Neural cell (in vitro differentiated cells): ENCODE data around the gene KCTD13. TPM values are rescaled to one million over a fixed set of nuclear protein-coding genes. Genes with fewer than 3 reads are reported as not detected.

Source experiments
- H2AFZ ChIP-seq: fragments of 200-600, 300-800 bp; sonication (generic), shearing (Covaris generic); 2 replicates; pipeline ENCODE4 v1.6.0; 2014; ENCODE audit warnings: low read depth, mild to moderate bottlenecking, antibody characterized with exemption, low read length, moderate library complexity
- H3F3A ChIP-seq: fragments of 200-600 bp; shearing (Covaris generic); 2 replicates; pipeline ENCODE4 v1.6.1; 2016; ENCODE audit warnings: mild to moderate bottlenecking, moderate library complexity, mixed read lengths, antibody characterized with exemption, low read length; ENCODE audit not compliant: insufficient read depth, poor library complexity, severe bottlenecking
- H3K27ac ChIP-seq: fragments of 200-600, 300-800 bp; sonication (generic), shearing (Covaris generic); 2 replicates; pipeline ENCODE4 v1.5.1; 2014; ENCODE audit warnings: mild to moderate bottlenecking, low read length, moderate library complexity
- H3K27me3 ChIP-seq: fragments of 300-800, 200-600 bp; sonication (generic), shearing (Covaris generic); 2 replicates; pipeline ENCODE4 v1.6.0; 2014; ENCODE audit warnings: mild to moderate bottlenecking, low read depth, low read length, moderate library complexity; ENCODE audit not compliant: insufficient read depth
- H3K36me3 ChIP-seq: fragments of 300-800, 200-600 bp; sonication (generic), shearing (Covaris generic); 2 replicates; pipeline ENCODE4 v1.5.1; 2014; ENCODE audit warnings: mild to moderate bottlenecking, antibody characterized with exemption, low read length, moderate library complexity; ENCODE audit not compliant: insufficient read depth
- H3K4me2 ChIP-seq: fragments of 300-800, 200-600 bp; sonication (generic), shearing (Covaris generic); 2 replicates; pipeline ENCODE4 v1.6.0; 2014; ENCODE audit warnings: mild to moderate bottlenecking, low read length
- H3K4me3 ChIP-seq: fragments of 300-800, 200-600 bp; sonication (generic), shearing (Covaris generic); 2 replicates; pipeline ENCODE4 v1.5.1; 2014; ENCODE audit warnings: mild to moderate bottlenecking, low read length, moderate library complexity
- H3K79me2 ChIP-seq: fragments of 200-600 bp; shearing (Covaris generic); replicated peaks from 2 replicates; pipeline ENCODE4 v1.6.0; 2014; ENCODE audit warnings: mild to moderate bottlenecking, low read length, moderate library complexity; ENCODE audit not compliant: insufficient read depth
- H3K9ac ChIP-seq: fragments of 300-800, 200-600 bp; sonication (generic), shearing (Covaris generic); 2 replicates; pipeline ENCODE4 v1.6.1; 2016; ENCODE audit warnings: mild to moderate bottlenecking, low read length, mixed read lengths
- H3K9me2 ChIP-seq: fragments of 200-600 bp; shearing (Covaris generic); 2 replicates; pipeline ENCODE4 v1.6.1; 2016; ENCODE audit warnings: mild to moderate bottlenecking, low read length, mixed read lengths; ENCODE audit not compliant: insufficient read depth
- H3K9me3 ChIP-seq: fragments of 200-600, 300-800 bp; sonication (generic), shearing (Covaris generic); 2 replicates; pipeline ENCODE4 v1.6.1; 2016; ENCODE audit warnings: mild to moderate bottlenecking, mixed run types, low read length, moderate library complexity, mixed read lengths
- H4K20me1 ChIP-seq: fragments of 200-600 bp; shearing (Covaris generic); 2 replicates; pipeline ENCODE4 v1.6.1; 2016; ENCODE audit warnings: mild to moderate bottlenecking, mixed run types; ENCODE audit not compliant: insufficient read depth
- EP300 ChIP-seq: fragments of 450-650 bp; conservative IDR thresholded peaks from 2 replicates; pipeline ENCODE4 v1.6.1; 2014; ENCODE audit warnings: antibody characterized with exemption, mild to moderate bottlenecking, moderate library complexity; ENCODE audit not compliant: poor library complexity, severe bottlenecking
- EZH2 ChIP-seq: fragments of 200-600, 300-800 bp; shearing (Covaris generic), sonication (generic); IDR thresholded peaks from 2 replicates; pipeline ENCODE4 v1.6.1; 2014; ENCODE audit warnings: antibody characterized with exemption, low read length, borderline replicate concordance, mild to moderate bottlenecking; ENCODE audit not compliant: insufficient read depth, poor library complexity, severe bottlenecking
- MXI1 ChIP-seq: fragments of 450-650 bp; conservative IDR thresholded peaks from 2 replicates; pipeline ENCODE4 v1.6.1; 2014; ENCODE audit warnings: antibody characterized with exemption, mild to moderate bottlenecking; ENCODE audit not compliant: poor library complexity, severe bottlenecking
- POLR2AphosphoS5 ChIP-seq: IDR thresholded peaks from 2 replicates; pipeline ENCODE4 v1.6.1; 2012
- RAD21 ChIP-seq: fragments of 450-650 bp; conservative IDR thresholded peaks from 2 replicates; pipeline ENCODE4 v1.6.1; 2014; ENCODE audit warnings: antibody characterized with exemption, mild to moderate bottlenecking, moderate library complexity
- SMC3 ChIP-seq: fragments of 450-650 bp; conservative IDR thresholded peaks from 2 replicates; pipeline ENCODE4 v1.6.1; 2014; ENCODE audit warnings: antibody characterized with exemption, mild to moderate bottlenecking, moderate library complexity; ENCODE audit not compliant: poor library complexity
- TAF1 ChIP-seq: IDR thresholded peaks from 2 replicates; pipeline ENCODE4 v1.6.1; 2012; ENCODE audit warnings: low read depth
- polyA plus RNA-seq: library from polyadenylated mRNA; depleted of rRNA; stranded (reverse); fragments of >200 nt; gene quantifications from 2 replicates; pipeline ENCODE4 v1.2.3, GENCODE V29; 2014
- TF ChIP-seq, protein P1 (sequence below): IDR thresholded peaks from 2 replicates; pipeline ENCODE4 v1.6.1; 2012; ENCODE audit warnings: borderline replicate concordance
- TF ChIP-seq, protein P2 (sequence below): fragments of 450-650 bp; IDR thresholded peaks from 2 replicates; pipeline ENCODE4 v1.5.1; 2014; ENCODE audit warnings: antibody characterized with exemption, mild to moderate bottlenecking, moderate library complexity; ENCODE audit not compliant: poor library complexity, severe bottlenecking

Gene KCTD13
- polyA plus RNA-seq, 1 donor from 2014 or later, result 55.0 TPM

DNA sequence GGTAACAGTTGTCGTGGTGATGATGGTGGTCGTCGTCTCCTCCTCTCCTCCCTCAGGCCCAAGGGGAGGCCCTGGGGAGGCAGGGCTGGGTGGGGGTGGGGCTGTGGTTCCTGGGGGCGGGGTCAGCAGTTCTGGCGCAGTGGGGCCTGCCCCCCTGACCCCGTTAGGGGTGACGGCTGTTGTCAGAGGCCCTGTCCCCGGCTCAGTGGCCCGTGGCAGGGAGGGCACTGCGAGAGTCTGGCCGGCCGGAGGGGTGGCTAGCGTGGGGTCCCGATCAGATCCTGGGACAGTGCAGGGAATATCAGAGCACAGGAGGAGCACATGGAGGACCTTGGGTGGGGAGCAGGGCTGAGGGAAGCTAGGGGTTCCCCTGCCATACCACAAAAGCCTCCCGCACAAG, 29.2 kb downstream of the KCTD13 start:
- TF ChIP-seq SMC3 (no peak), RAD21 (no peak), EP300 (no peak), EZH2 (no peak), TAF1 (no peak), POLR2AphosphoS5 (no peak), MXI1 (no peak)
- TF ChIP-seq, protein P1, sequence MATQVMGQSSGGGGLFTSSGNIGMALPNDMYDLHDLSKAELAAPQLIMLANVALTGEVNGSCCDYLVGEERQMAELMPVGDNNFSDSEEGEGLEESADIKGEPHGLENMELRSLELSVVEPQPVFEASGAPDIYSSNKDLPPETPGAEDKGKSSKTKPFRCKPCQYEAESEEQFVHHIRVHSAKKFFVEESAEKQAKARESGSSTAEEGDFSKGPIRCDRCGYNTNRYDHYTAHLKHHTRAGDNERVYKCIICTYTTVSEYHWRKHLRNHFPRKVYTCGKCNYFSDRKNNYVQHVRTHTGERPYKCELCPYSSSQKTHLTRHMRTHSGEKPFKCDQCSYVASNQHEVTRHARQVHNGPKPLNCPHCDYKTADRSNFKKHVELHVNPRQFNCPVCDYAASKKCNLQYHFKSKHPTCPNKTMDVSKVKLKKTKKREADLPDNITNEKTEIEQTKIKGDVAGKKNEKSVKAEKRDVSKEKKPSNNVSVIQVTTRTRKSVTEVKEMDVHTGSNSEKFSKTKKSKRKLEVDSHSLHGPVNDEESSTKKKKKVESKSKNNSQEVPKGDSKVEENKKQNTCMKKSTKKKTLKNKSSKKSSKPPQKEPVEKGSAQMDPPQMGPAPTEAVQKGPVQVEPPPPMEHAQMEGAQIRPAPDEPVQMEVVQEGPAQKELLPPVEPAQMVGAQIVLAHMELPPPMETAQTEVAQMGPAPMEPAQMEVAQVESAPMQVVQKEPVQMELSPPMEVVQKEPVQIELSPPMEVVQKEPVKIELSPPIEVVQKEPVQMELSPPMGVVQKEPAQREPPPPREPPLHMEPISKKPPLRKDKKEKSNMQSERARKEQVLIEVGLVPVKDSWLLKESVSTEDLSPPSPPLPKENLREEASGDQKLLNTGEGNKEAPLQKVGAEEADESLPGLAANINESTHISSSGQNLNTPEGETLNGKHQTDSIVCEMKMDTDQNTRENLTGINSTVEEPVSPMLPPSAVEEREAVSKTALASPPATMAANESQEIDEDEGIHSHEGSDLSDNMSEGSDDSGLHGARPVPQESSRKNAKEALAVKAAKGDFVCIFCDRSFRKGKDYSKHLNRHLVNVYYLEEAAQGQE, result no peak
- TF ChIP-seq, protein P2, sequence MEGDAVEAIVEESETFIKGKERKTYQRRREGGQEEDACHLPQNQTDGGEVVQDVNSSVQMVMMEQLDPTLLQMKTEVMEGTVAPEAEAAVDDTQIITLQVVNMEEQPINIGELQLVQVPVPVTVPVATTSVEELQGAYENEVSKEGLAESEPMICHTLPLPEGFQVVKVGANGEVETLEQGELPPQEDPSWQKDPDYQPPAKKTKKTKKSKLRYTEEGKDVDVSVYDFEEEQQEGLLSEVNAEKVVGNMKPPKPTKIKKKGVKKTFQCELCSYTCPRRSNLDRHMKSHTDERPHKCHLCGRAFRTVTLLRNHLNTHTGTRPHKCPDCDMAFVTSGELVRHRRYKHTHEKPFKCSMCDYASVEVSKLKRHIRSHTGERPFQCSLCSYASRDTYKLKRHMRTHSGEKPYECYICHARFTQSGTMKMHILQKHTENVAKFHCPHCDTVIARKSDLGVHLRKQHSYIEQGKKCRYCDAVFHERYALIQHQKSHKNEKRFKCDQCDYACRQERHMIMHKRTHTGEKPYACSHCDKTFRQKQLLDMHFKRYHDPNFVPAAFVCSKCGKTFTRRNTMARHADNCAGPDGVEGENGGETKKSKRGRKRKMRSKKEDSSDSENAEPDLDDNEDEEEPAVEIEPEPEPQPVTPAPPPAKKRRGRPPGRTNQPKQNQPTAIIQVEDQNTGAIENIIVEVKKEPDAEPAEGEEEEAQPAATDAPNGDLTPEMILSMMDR, result no peak
- Histone ChIP-seq H3K4me2 (no peak overlapping the region), H4K20me1 (no peaks in the 10 kb centered on the region), H2AFZ (no peak overlapping the region), H3K27ac (no peak overlapping the region), H3K36me3 (no peaks in the 10 kb centered on the region), H3K9me3 (no peaks in the 10 kb centered on the region), H3K79me2 (peaks cover 19% of the 10 kb centered on the region), H3F3A (no peaks in the 10 kb centered on the region), H3K4me3 (peak overlapping the region; percentile 75), H3K9me2 (no peaks in the 10 kb centered on the region), H3K27me3 (no peaks in the 10 kb centered on the region), H3K9ac (peak overlapping the region; percentile 98)

DNA sequence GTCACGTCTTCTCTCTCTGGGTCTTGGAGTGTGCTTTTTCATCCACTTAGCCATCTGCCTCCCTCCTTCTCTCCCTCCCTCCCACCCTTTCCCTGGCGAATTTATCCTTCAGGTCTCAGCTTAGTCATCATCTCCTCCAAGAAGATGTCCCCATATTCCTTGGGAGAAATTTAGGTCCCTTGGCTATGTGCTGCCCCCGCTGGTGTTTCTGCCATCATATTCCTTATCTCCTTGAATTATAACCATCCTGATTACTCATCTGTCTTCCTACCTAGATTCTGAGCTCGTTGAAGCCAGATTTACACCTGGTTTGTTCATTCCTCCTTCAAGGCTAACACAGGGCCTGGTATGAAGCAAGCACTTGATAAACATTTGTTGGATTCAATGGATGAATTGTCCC, 31.7 kb downstream of the KCTD13 start:
- no peaks in the 10 kb centered on the region for H3K9me3 ChIP-seq
- no peaks in the 10 kb centered on the region for H3K36me3 ChIP-seq
- peaks cover 18% of the 10 kb centered on the region for H3K79me2 ChIP-seq
- TF ChIP-seq SMC3 (no peak), EZH2 (no peak), TAF1 (no peak), POLR2AphosphoS5 (no peak), RAD21 (no peak), EP300 (no peak), MXI1 (no peak)
- TF ChIP-seq, protein P2, result no peak
- TF ChIP-seq, protein P1, result no peak
- H3F3A ChIP-seq, result no peaks in the 10 kb centered on the region
- no peak overlapping the region for H3K4me3 ChIP-seq
- no peak overlapping the region for H3K9ac ChIP-seq
- no peak overlapping the region for H3K27ac ChIP-seq
- no peaks in the 10 kb centered on the region for H3K27me3 ChIP-seq
- no peak overlapping the region for H3K4me2 ChIP-seq
- no peaks in the 10 kb centered on the region for H3K9me2 ChIP-seq
- no peaks in the 10 kb centered on the region for H4K20me1 ChIP-seq
- no peak overlapping the region for H2AFZ ChIP-seq
